ENCODE measurements around the gene JPT1.
A peak's percentile ranks its signal among the peaks of the same experiment; 100 is the strongest.

JPT1 gene

DNA sequence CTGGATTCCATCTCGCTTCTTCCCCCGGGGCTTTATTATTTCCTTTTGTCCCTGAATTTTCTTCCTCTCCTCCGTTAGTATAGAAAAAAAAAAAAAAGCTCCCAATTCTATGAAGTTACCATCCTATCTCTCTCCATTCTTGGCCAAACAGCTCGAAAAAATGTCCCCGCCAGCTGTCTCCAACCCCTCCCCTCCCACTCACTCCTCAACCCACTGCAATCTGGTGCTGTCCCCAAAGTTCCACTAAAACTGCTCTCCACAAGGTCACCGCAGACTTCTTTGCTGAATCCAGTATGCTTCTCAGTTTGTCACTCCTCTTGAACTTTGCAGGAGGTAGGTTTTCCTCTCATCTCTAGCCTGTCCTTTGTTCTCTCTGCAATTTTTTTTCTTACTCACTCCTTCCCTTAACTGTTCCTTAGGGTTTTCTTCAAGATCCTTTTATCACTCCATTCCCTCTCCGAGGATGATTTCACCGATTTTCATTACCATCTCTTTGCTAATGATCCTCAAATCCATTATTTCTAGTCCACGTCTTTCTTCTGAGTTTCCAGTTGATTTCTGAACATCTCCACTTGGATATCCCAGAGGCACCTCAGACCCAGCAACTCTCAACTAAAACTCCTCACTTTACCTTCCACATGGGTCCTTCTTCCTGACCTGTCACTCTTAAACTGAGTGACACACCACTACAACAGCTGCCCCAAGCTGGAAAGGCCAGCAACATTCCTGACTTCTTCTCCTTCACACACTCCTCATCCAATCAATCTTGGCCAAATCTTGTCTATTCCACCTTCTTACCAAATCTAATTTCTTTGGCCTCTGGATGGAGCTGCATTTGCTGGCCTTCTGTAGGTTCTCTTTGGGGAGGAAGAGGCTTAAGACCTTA, 29.9 kb upstream of the JPT1 start:
- POLR2A ChIA-PET, result no interaction called here
- DNase-seq (ENCODE audit: low read depth, low spot score), result no peak
- CTCF ChIA-PET, result interaction anchor here (0.6 to 2.1 kb wide), 10 partner anchors 13 to 228 kb away, joined by 3 to 9 read pairs (median 4); partner anchors contain the start of gene NT5C
- no peak overlapping the region for H3K4me3 ChIP-seq (ENCODE audit: low read depth, low read length)
- TF ChIP-seq, protein P1, sequence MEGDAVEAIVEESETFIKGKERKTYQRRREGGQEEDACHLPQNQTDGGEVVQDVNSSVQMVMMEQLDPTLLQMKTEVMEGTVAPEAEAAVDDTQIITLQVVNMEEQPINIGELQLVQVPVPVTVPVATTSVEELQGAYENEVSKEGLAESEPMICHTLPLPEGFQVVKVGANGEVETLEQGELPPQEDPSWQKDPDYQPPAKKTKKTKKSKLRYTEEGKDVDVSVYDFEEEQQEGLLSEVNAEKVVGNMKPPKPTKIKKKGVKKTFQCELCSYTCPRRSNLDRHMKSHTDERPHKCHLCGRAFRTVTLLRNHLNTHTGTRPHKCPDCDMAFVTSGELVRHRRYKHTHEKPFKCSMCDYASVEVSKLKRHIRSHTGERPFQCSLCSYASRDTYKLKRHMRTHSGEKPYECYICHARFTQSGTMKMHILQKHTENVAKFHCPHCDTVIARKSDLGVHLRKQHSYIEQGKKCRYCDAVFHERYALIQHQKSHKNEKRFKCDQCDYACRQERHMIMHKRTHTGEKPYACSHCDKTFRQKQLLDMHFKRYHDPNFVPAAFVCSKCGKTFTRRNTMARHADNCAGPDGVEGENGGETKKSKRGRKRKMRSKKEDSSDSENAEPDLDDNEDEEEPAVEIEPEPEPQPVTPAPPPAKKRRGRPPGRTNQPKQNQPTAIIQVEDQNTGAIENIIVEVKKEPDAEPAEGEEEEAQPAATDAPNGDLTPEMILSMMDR (IDR thresholded peaks at IDR 0.05; ENCODE audit: insufficient read depth, low read length, missing control alignments), result no peak

DNA sequence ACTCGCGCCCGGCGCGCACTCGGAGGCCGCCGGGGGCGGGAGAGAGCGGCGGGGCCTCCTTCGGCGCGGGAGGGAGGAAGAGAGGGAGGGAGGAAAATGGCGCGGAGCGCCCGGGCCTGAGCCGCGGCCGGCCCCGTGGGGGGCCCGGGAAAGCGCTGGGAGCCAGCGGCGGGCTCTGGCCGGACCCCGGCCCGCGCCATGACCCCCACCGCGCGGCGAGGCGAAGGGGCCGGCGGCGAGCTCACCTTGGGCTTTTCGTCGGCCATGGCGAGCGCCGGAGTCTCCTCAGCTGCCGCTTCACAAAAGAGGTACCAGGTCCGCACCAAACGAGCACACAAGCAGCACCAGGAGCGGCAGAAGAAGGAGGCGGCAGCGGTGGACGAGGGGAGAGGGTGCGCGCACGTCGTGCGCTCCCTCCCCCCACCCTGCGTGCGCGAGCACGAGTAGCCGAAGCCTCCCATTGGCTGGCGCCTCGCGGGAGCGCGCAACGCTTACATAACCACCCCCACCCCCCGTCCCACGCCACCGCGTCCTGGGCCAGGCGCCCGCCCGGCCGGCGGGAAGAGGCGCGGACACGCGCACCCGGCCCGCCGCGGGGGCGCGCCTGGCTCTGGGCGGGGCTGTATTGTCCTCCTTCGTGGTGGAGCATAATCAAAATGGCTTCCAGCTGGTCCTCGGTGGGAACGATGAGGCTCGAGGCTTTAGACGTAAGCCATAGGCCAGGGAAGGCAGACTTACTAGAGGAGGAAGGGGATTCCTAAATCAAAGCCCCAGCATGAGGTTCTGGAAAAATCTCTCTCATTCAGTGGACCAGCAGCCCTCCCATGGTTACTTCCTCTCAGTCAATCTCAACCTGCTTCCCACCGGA, 28.5 kb upstream of the JPT1 start, which contains the start of gene SUMO2:
TSS of gene SUMO2 (minus strand) at position 391 of the 868 bp plus-strand sequence. CDS start at position 266, 125 bp downstream.
- peak; percentile 55 for DNase-seq (ENCODE audit: low read depth, low spot score)
- H3K4me3 ChIP-seq (ENCODE audit: low read depth, low read length), result peak within 1 kb of the TSS; percentile 93
- CTCF ChIA-PET, result interaction anchor here (0.7 to 2.1 kb wide), 9 partner anchors 9 to 230 kb away, joined by 3 to 9 read pairs (median 5); partner anchors contain the start of gene NT5C
- POLR2A ChIA-PET, result interaction anchor here (1.0 kb wide), 1 partner anchor 13 kb away, joined by 4 read pairs; no protein-coding TSS in a partner anchor
- TF ChIP-seq, protein P1 (IDR thresholded peaks at IDR 0.05; ENCODE audit: insufficient read depth, low read length, missing control alignments), result peak; percentile 43

DNA sequence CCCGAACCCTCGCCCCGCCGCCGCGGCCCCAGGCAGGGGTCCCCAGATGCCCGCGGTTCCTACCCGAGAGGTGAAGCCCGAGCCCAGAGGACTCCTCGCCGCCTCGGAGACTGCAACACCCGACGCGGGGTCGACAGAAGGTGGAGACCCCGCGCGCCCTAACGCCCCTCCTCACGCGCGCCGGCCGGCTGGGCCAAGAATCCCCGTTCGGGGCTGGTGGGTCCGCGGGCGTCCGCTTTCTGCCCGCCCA, 27.9 kb upstream of the JPT1 start:
- CTCF ChIA-PET, result interaction anchor here (1.4 kb wide), 1 partner anchor 8 kb away, joined by 9 read pairs; no protein-coding TSS in a partner anchor
- POLR2A ChIA-PET, result no interaction called here
- DNase-seq (ENCODE audit: low read depth, low spot score), result no peak
- H3K4me3 ChIP-seq (ENCODE audit: low read depth, low read length), result peak overlapping the region; percentile 93
- TF ChIP-seq, protein P1 (IDR thresholded peaks at IDR 0.05; ENCODE audit: insufficient read depth, low read length, missing control alignments), result no peak

DNA sequence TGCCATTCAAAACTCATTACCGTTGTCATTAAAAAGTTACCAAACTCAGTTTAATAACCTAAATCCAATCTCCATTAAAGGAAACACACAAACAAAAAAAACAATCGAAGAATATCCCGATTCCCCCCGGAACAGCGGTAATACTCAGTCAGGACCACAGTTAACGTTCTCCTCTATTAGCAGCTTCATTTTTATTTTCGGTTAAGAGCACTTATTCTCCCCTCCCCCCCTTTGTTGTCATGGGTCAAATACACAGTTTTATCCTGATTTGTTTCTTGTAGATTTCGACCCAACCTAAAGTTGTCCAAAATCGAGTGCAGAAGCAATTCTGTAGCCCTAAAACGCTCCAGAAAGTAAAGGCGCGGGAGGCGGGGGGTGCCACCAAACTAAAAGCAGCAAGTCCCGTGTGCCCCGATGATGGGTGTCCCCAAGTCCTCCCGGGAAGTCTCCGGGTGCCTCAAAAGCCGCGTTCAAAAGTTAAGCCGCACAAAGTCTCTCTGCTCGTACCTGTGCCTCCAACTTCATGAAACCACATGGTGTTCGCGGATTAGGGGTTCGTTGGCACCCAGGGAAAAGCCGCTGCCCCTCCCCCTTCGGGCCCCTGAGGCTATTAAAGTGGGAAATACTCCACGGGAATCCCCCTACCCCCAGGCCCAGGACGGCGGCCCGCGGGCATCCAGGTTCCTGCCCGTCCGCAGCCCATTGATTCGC, 27.5 kb upstream of the JPT1 start:
- H3K4me3 ChIP-seq (ENCODE audit: low read depth, low read length), result peak overlapping the region; percentile 93
- CTCF ChIA-PET, result interaction anchor here (0.9 to 3.0 kb wide), 6 partner anchors 8 to 122 kb away, joined by 3 to 23 read pairs (median 8); no protein-coding TSS in a partner anchor
- POLR2A ChIA-PET, result no interaction called here
- no peak for DNase-seq (ENCODE audit: low read depth, low spot score)
- TF ChIP-seq, protein P1 (IDR thresholded peaks at IDR 0.05; ENCODE audit: insufficient read depth, low read length, missing control alignments), result no peak

DNA sequence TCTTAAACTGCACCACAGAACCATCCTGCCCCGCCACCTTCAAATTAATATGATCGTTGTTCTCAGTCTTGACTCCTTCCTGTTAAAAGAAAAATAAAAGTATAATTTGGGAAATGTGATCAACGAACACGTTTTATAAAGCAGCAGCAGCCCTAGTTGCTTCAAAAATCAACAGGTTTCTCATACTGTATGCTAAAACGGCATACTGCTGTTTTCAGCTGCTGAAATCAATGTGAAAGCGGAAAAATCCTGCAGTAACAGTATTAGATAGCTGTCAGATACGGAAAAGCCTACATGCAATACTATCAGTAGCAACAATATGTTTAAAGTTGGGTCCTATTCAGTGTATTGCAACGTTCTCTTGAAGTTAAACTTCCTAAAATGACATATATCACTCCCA, 26.8 kb upstream of the JPT1 start:
- CTCF ChIA-PET, result interaction anchor here (0.9 to 3.0 kb wide), 7 partner anchors 10 to 122 kb away, joined by 3 to 23 read pairs (median 4); no protein-coding TSS in a partner anchor
- DNase-seq (ENCODE audit: low read depth, low spot score), result no peak
- H3K4me3 ChIP-seq (ENCODE audit: low read depth, low read length), result peak overlapping the region; percentile 93

More for the DNA sequence above, 26.8 kb upstream of the JPT1 start:
- POLR2A ChIA-PET, result no interaction called here
- TF ChIP-seq, protein P1 (IDR thresholded peaks at IDR 0.05; ENCODE audit: insufficient read depth, low read length, missing control alignments), result no peak

All from AG04449 (cell line).